NCI-H2029 (cell line): ENCODE measurements around the gene LAIR1.
"Not testable (repeated sequence)": the region's sequence is repeated elsewhere in the genome, so short reads cannot be mapped to it uniquely, and the experiment has no call there.

ENCODE experiments used
- DNase-seq: peaks from one replicate; lab custom pipeline; 2025; lab: John Stamatoyannopoulos, UW

Gene LAIR1, protein sequence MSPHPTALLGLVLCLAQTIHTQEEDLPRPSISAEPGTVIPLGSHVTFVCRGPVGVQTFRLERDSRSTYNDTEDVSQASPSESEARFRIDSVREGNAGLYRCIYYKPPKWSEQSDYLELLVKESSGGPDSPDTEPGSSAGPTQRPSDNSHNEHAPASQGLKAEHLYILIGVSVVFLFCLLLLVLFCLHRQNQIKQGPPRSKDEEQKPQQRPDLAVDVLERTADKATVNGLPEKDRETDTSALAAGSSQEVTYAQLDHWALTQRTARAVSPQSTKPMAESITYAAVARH

DNA sequence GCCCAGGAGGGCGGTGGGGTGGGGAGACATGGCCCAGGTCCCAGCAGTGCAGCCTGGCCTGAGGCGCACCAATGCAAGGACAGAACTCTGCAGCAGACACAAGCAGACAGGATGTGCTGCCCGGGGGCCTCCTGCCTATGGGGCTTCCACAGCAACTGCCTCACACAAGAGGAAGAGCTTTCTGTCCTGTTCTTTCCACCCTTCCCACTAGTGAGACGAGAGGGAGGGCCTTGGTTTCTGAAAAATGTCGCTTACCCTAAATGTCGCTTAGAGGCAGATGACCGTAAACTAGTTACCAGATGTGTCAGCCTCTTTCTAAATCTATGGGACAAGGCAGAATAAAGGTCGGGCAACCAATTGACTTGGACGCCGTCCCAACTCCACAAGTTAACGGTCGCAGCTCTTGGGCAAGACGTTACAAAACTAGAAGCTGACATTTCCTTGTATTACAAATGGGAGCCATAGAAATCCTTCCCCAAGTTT lies at the start of gene LAIR1:
Gene LAIR1 (minus strand): TSS at position 157 of the 483 bp plus-strand sequence. CDS start 127 bp downstream, at position 30.
- DNase-seq, result no peak

DNA sequence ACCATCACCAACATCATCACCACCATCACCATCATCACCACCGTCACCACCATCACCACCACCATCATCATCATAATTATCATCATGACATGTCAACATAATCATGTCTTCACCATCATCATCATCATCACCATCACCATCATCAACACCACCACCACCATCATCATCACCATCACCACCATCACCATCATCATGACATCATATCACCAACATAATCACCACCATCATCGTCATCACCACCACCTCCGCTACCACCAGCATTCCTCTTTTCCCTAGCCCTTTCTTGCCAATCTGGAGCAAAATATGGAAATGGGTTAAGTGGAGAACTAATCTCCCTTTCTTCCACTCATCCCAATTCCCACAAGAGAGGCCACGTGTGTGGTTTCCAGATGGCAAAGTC lies 49.4 kb upstream of the LAIR1 start:
- DNase-seq, result no peak

DNA sequence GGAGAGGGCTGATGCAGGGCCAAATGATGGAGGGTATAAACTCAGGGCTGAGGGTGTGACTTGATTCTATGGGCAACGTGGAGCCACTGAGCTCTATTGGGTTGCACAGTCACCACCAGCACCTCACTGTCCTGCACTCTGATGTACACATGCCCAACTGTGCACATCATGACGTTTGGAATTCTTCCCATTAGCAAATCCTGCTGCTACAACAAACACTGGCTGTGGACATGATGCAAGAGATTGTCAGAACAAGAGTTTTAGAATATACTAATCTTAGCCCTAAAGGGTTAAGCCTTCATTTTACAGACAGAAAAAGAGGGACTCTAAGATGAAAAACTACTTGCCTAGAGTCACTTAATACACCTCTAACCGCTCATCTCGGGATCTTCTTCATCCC lies 48.1 kb upstream of the LAIR1 start:
- no peak for DNase-seq

DNA sequence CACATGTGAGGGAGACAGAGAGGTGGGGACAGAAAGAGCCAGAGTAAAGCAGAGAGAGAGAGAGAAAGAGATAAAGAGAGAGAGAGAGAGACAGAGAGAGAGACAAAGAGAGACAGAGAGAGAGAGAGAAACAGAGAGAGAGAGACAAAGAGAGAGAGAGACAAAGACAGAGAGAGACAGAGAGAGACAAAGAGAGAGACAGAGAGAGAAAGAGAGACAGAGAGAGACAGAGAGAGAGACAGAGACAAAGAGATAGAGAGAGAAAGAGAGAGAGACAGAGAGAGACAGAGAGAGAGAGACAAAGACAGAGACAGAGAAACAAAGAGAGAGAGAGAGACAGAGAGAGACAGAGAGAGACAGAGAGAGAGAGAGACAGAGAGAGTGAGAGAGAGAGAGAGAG lies 46.3 kb upstream of the LAIR1 start:
- DNase-seq, result no peak

DNA sequence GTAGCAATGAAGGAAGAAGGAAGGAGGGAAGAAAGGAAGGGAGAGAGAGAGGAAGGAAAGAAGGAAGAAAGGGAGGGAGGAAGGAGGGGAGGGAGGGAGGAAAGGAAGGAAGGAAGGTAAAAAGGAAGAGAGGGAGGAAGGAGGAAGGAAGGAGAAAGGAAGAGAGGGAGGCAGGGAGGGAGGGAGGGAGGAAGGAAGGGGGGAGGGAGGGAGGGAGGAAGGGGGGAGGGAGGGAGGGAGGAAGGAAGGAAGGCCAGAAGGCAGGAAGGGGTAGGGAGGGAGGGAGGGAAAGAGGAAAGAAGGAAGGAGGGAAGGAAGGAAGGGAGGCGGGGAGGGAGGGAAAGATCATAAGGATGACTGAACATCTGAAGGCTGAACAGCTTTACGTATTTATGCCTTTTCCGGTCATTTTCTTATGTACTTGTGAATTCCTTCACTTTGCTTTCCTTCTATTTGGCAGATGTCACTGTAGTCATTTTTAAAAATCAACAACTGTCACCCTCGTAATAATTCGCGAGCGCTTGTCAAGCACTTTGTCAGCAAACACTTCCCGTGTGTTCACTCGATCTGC lies 43.8 kb upstream of the LAIR1 start:
- no peak for DNase-seq

DNA sequence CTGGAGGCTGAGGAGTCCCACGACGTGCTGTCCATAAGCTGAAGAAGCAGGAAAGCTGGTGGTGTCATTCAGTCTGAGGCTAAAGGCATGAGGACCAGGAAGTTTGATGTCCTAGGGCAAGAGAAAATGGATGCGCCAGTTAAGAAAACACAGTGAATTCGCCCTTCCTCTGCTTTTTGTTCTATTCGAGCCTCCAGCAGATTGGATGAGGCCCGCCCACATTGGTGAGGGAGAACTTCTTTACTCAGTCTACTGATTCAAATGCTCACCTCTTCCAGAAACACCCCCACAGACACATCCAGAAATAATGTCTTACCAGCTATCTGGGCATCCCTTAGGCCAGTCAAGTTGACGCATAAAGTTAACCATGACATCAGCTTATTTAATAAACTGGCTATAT lies 43.0 kb upstream of the LAIR1 start:
- no peak for DNase-seq

DNA sequence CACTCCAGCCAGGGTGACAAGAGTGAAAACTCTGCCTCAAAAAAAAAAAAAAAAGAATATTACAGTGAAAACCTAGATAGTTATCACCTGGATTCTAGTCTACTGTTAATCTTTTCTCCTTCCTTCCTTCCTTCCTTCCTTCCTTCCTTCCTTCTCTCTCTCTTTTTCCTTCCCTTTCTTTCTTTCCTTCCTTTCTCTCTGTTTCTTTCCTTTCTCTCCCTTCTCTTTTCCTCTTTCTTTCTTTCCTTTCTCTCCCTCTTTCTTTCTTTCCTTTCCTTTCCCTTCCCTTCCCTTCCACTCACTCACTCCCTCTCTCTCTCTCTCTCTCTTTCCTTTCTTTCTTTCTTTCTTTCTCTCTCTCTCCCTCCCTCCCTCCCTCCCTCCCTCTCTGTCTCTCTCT lies 40.9 kb upstream of the LAIR1 start:
- DNase-seq, result no peak

DNA sequence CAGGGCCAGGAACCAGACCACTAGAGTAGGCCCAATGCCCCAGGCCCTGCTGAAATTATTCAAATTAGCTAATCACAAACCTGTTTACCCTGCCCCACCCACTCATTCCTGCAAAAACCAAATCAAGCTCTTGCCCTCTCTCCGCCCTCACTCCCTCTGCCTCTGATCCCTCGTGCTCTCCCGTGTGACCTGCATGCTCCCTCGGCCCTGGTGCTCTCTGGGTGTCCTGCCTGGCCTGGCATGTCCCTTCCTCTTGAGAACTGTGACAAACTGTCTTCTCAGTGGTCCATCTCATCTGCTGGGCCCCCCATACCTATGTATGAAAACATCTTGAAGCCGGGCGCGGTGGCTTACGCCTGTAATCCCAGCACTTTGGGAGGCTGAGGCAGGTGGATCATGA lies 38.3 kb upstream of the LAIR1 start:
- no peak for DNase-seq

DNA sequence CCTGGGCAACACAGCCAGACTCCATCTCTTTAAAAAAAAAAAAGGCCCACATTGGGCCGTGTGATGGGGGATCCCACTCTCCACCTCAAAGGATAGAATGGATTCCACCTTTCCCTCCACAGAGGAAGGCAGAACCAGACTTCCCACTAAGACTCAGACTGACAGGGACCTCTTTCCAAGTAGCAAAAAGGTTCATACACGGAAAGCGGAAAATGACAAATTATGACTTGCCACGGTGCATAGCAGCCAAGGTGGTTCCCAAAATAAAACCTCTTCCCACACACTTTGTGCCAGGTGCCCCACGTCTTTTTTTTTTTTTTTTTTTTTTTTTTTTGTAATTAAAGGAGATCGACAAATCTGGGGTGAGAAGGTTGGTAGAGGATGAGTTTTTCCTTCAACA lies 36.2 kb upstream of the LAIR1 start:
- no peak for DNase-seq

DNA sequence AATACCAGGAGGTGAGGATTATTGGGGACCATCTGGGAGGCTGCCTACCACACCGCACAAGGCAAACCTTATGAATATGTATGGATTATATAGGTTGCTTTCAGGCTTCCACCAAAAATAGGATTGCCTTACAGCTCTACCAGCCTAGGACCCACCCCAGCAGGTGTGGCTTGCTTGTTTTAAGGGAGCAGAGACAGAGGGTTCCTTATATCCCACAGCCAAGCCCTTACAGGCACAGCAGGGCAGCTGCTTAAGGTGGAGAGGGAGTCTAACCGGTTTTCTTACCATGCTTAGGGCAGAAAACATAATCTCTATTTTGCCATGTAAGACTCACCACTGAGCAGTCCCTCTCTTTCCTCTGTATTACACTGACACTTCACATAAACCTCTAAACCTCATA lies 34.5 kb upstream of the LAIR1 start:
- no peak for DNase-seq

DNA sequence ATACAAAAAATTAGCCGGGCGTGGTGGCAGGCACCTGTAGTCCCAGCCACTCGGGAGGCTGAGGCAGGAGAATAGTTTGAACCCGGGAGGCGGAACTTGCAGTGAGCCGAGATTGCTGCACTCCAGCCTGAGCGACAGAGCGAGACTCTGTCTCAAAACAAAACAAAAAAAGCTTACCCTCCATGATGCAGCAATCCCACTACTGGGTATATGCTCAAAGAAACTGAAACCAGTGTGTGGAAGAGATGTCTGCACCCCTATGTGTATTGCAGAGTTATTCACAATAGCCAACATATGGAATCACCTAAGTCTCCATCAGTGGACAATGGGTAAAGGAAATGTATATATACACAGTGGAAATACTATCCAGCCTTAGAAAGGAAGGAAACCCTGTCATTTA lies 31.0 kb upstream of the LAIR1 start:
- no peak for DNase-seq

DNA sequence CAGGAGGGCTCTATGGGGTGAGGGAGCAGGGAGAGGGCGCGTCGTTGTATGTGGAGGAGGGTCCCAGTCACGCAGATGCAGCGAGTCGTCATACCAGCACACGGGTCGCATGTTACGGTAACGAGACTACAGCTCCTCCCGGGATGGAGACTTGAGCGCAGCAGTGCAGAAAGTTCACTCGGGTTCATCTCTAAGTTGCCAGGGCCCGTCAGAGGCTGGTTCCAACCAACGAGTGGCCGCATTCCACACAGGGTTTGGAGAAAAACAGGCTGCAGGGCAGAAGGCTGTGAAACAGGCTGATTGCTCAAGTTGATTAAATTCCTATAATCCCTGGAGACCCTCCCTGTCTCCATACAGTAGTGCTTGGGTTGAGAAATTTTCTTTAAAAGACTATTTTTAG lies 28.6 kb upstream of the LAIR1 start:
- DNase-seq, result no peak

DNA sequence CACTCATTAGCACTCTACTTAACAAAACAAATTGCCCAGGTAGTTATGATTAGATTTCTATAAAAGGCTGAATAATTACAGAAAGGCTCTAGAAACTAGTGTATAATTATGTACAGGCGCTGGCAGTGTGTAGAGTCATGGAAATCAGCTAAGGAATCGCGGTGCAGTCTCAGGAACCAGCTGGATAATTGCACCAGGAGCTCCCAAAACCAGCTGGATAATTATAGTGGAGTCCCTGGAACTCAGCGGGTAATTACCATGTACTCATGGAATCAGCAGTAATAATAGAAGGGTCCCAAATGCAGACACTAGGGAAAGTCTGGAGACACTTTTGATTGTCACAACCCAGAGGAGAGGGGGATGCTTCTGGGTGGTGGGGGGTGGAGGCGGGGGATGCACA lies 27.4 kb upstream of the LAIR1 start:
- no peak for DNase-seq

DNA sequence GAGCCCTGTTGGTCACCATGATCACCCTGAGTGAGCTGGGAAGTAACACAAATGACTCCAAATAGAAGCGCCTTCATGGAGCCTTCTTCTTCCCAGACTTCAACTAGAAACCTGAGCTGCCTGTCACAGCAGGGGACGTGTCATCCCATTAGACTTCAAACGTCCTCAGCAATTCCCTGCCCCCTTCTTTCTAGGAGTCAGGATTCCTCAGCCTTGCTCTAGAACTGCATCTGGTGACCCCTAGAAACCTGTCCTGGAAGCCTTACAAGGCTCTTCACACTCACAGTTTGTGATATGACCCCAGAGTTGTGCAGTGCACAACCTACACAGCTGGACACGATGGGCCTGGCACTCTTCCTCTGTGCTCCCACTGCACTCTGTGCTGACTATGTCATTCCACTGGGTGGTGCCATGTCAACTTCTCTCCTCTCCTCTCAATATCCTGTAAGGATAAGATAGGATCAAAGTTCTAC lies 26.9 kb upstream of the LAIR1 start:
- DNase-seq, result no peak

DNA sequence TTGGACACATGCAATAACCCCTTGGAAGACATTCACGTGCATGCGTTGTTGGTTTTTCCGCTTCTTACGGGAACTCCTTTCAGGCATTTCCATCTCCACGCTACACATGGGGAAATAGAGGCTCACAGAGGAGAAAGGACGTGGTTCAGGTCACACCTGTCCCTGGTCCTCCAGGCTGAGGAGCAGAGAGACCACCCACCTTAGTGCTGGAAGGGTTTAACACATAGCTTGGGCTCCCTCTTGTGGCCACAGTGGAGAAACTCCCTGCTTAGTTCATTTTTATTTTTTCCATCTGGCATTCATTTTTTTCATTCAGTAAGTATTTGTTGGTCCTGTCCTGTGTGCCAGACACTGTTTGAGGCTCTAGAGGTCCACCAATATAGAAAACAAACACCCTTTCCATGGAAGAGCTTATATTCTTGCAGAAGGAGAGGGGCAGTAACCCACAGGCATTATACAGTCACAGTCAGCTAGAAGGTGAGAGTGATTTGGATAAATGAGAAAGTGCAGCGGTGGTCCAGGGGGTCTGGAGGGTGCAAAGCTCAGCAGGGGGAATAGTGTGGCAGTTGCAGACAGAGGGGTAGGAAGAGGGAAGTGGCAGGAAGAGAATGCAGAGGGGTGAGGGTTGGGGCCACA lies 26.3 kb upstream of the LAIR1 start:
- DNase-seq, result peak; percentile 19

DNA sequence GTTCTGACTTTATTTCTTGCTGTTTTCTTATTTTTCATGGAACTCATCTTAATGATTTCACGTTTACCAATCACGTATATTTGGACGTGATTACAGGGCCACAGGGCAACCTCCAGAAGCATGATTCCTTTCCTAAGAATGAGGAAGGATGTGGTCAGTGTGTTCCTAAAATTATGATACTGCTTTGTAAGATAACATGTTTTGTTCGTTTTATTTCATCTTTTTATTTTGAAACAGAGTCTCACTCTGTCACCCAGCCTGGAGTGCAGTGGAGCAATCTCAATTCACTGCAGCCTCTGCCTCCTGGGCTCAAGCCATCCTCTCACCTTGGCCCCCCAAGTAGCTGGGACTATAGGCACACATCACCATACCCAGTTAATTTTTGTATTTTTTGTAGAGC lies 24.8 kb upstream of the LAIR1 start:
- DNase-seq, result no peak

DNA sequence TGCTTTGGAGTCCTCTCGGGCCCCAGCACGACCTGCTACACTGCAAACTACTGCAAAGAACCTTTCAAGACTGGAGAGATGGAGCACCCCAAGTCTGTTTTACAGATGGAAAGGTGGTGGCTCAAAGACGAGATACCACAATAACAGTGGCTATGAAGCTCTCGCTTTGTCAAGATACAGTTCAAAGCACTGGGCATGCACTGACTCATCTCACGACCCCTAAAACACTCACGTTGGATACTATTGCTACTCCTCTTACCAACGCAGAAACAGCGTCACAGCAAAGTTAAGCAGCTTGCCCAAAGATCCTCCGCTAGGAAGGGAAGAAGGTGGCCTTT lies 24.0 kb upstream of the LAIR1 start:
- no peak for DNase-seq

DNA sequence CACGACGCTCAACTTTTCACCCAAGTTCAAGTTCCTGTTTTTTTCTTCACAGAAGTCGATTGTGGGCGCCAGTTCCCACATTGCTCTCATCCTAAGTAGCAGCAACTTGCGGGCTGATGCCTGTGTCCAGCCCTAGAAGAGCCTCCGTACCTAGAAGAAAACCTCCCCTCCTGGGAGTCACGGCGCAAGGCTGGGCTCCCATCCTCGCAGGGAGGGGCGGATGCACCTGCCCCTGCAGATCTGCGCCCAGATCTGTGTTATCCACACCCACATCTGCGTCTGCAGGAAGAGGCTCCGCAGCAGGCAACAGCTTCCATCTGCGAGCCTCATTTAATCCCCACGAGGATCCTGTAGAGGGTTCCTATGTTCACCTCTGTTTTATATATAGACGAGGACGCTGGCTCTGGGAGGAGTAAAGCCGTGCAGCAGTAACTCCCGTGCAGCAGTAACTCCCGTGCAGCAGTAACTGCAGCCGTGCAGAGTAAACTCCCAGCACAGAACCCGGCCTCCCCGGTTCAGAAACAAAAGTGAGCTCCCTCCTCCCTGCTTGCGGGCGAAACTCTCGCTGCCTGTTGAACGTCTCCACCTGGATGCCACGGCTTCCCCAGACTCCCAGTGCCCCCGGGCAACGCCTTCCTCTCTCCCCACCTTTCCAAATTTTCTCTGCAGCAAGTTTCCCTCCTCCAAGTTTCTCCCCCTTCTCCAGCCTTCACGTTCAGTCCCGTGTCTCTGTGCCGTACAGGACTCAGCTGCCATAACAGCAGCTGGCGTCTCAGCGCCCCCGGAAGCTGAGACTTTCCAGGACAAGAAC lies 23.5 kb upstream of the LAIR1 start:
- DNase-seq, result no peak

DNA sequence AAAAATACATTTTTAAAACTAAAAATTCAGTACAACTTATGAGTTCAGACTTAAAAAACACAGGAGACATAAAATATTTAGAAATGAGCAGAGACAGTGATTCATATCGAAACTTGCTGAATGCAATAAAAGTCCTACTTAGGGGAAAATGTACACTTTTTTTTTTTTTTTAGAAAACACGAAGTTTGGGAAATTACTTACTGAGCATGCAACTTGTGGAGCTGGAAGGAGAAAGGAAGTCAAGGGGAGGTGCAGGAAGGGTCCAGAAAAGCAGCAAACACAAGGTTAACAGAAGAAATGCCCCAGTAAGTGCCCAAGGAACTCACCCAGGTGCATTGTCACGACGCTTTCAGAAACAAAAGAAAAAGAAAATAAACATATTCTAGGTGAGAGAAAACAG lies 18.6 kb upstream of the LAIR1 start:
- no peak for DNase-seq

DNA sequence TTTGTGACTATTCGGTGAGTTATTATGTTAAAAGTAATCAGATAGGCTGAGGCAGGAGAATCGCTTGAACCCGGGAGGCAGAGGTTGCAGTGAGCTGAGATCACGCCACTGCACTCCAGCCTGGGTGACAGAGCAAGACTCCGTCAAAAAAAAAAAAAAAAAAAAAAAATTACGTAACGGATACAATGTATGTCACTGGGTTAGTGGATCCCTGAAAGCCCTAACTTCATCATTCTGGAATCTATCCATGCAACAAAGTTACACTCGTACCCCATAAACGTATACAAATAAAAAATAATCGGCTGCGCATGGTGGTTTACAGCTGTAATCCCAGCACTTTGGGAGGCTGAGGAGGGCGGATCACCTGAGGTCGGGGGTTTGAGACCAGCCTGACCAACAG lies 17.3 kb upstream of the LAIR1 start:
- not testable (repeated sequence) for DNase-seq

DNA sequence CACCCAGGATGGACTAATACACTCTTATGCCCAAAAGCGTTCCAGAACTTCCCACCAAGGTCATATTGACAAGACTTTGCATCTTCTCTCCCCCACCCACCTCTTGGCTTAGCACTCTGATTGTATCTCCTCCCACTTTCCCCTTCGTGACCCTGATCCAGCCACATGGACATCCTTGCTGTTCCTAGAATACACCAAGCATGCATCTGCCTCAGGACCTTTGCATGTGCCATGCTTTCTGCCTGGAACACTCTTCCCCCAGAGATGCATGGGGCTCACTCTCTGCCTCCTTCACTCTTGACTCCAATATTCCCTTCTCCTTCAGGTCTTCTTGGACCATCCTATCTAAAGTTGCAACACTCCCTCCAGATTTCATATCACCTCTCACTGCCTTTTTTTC lies 16.2 kb upstream of the LAIR1 start:
- no peak for DNase-seq

DNA sequence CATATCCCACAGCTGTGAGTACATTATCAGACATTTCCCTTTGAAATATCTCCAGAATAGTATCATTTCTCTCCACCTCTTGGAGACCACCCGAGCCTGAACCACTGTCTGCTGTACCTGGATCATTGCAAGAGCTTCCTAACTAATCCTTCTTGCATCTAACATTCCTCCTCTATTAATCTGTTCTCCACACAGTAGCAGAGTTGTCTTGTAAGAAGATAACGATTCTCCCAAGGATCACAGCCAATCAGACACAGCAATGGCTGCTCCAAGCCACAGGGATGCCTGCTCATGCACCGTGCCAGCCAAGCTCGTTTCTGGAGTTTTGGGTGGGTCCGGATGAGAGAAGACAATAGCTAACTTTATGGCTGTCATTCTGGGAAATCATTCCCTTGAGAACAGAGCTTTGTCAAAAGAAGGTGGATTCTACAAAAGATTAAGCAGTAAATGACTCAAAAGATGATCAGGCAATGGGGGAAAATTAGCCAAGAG lies 14.5 kb upstream of the LAIR1 start:
- DNase-seq, result no peak
